Mesodermal cell (in vitro differentiated cells): ENCODE measurements around the gene KRT72.

Experiments
- H3K27ac ChIP-seq: 2 replicates; pipeline ENCODE4 v1.7.0; 2013; ENCODE audit warnings: mild to moderate bottlenecking, low read depth, low read length, moderate library complexity; ENCODE audit not compliant: severe bottlenecking
- H3K36me3 ChIP-seq: 2 replicates; pipeline ENCODE4 v1.7.1; 2013; ENCODE audit warnings: mild to moderate bottlenecking, low read length, moderate library complexity; ENCODE audit not compliant: control insufficient read depth, insufficient read depth
- H3K4me1 ChIP-seq: one replicate; pipeline ENCODE4 v1.7.1; 2013; ENCODE audit warnings: mild to moderate bottlenecking, low read length; ENCODE audit not compliant: insufficient read depth, control insufficient read depth, poor library complexity, severe bottlenecking
- H3K4me3 ChIP-seq: 2 replicates; pipeline ENCODE4 v1.7.0; 2013; ENCODE audit warnings: low read length, control low read depth, mild to moderate bottlenecking; ENCODE audit not compliant: insufficient read depth, poor library complexity, severe bottlenecking; ENCODE audit errors: extremely low read depth
- H3K9me3 ChIP-seq: 2 replicates; pipeline ENCODE4 v1.7.1; 2013; ENCODE audit warnings: mild to moderate bottlenecking, low read length, moderate library complexity; ENCODE audit not compliant: control insufficient read depth
- WGBS, 2 experiments: methylation state at CpG; one replicate each; pipeline ENCODE4 v1.1.5; 2013; ENCODE audit warnings: missing lambda C conversion rate in 2 of 2; ENCODE audit not compliant: insufficient coverage in 2 of 2; 5-methylcytosine and 5-hydroxymethylcytosine counted together

KRT72 gene

GRCh38 chr12:52591521-52591920 lies 9.7 kb downstream of the KRT72 start:
- Histone ChIP-seq H3K27ac (no peak overlapping the region), H3K4me1 (no peaks in the 10 kb centered on the region), H3K4me3 (no peak overlapping the region), H3K36me3 (no peaks in the 10 kb centered on the region), H3K9me3 (peaks cover 4% of the 10 kb centered on the region)
- WGBS, 2 experiments = 86 to 88% methylated on average over 6 to 9 of the region's 11 CpGs

- Histone ChIP-seq H3K4me1 (no peaks in the 10 kb centered on the region), H3K27ac (no peak overlapping the region), H3K4me3 (no peak overlapping the region), H3K9me3 (peaks cover 4% of the 10 kb centered on the region), H3K36me3 (no peaks in the 10 kb centered on the region)
- WGBS, 2 experiments = 81 to 85% methylated on average over 5 to 6 of the region's 6 CpGs
Observed at GRCh38 chr12:52590021-52590420, 11.2 kb downstream of the KRT72 start.

- no peaks in the 10 kb centered on the region for H3K36me3 ChIP-seq
- no peak overlapping the region for H3K4me3 ChIP-seq
- WGBS, 2 experiments = 84 to 86% methylated on average over 14 to 17 of the region's 17 CpGs
- no peak overlapping the region for H3K27ac ChIP-seq
- peaks cover 4% of the 10 kb centered on the region for H3K9me3 ChIP-seq
- H3K4me1 ChIP-seq = no peaks in the 10 kb centered on the region
Observed at GRCh38 chr12:52587563-52587962, 13.7 kb downstream of the KRT72 start.

GRCh38 chr12:52585946-52586345 lies 15.3 kb downstream of the KRT72 start:
- H3K9me3 ChIP-seq = peaks cover 4% of the 10 kb centered on the region
- H3K4me3 ChIP-seq = no peak overlapping the region
- no peak overlapping the region for H3K27ac ChIP-seq
- no peaks in the 10 kb centered on the region for H3K36me3 ChIP-seq
- H3K4me1 ChIP-seq = no peaks in the 10 kb centered on the region
- WGBS, 2 experiments = 68 to 70% methylated on average over 5 of the region's 9 CpGs

GRCh38 chr12:52585066-52585465 lies 16.2 kb downstream of the KRT72 start:
- no peak overlapping the region for H3K27ac ChIP-seq
- H3K4me3 ChIP-seq = no peak overlapping the region
- no peaks in the 10 kb centered on the region for H3K9me3 ChIP-seq
- no peaks in the 10 kb centered on the region for H3K36me3 ChIP-seq
- H3K4me1 ChIP-seq = no peaks in the 10 kb centered on the region
- whole genome bisulfite sequencing, 2 experiments = 95 to 96% methylated on average over 2 to 3 of the region's 3 CpGs

GRCh38 chr12:52584156-52584682 lies 17.0 kb downstream of the KRT72 start:
- Histone ChIP-seq H3K9me3 (no peaks in the 10 kb centered on the region), H3K27ac (no peak overlapping the region)

GRCh38 chr12:52582971-52583456 lies 18.2 kb downstream of the KRT72 start:
- Histone ChIP-seq H3K4me3 (no peak overlapping the region), H3K27ac (no peak overlapping the region), H3K4me1 (no peaks in the 10 kb centered on the region), H3K9me3 (no peaks in the 10 kb centered on the region), H3K36me3 (no peaks in the 10 kb centered on the region)
- WGBS, 2 experiments = 0 to 10% methylated on average over 1 to 2 of the region's 7 CpGs

More at GRCh38 chr12:52584156-52584682, 17.0 kb downstream of the KRT72 start:
- 91 to 92% methylated on average over 9 of the region's 9 CpGs for WGBS, 2 experiments
- Histone ChIP-seq H3K36me3 (no peaks in the 10 kb centered on the region), H3K4me1 (no peaks in the 10 kb centered on the region), H3K4me3 (no peak overlapping the region)

- H3K4me3 ChIP-seq = no peak overlapping the region
- WGBS, 2 experiments = 64% methylated on average over 2 of the region's 2 CpGs; no CpG with 5 or more reads in 1 of the 2 experiments
- H3K36me3 ChIP-seq = no peaks in the 10 kb centered on the region
- no peaks in the 10 kb centered on the region for H3K9me3 ChIP-seq
- H3K27ac ChIP-seq = no peak overlapping the region
- H3K4me1 ChIP-seq = no peaks in the 10 kb centered on the region
Observed at GRCh38 chr12:52582486-52582885, 18.8 kb downstream of the KRT72 start.

GRCh38 chr12:52581481-52581880 lies 19.8 kb downstream of the KRT72 start:
- Histone ChIP-seq H3K27ac (no peak overlapping the region), H3K36me3 (no peaks in the 10 kb centered on the region), H3K4me3 (no peak overlapping the region), H3K4me1 (no peaks in the 10 kb centered on the region), H3K9me3 (no peaks in the 10 kb centered on the region)
- 86 to 96% methylated on average over 4 to 6 of the region's 6 CpGs for WGBS, 2 experiments

GRCh38 chr12:52581066-52581465 lies 20.2 kb downstream of the KRT72 start:
- Histone ChIP-seq H3K4me1 (no peaks in the 10 kb centered on the region), H3K9me3 (no peaks in the 10 kb centered on the region)
- WGBS, 2 experiments = 95 to 98% methylated on average over 4 to 6 of the region's 7 CpGs

GRCh38 chr12:52580496-52580895 lies 20.8 kb downstream of the KRT72 start:
- no CpG with 5 or more reads among the region's 1 CpG for WGBS, 2 experiments
- Histone ChIP-seq H3K36me3 (no peaks in the 10 kb centered on the region), H3K27ac (no peak overlapping the region), H3K4me3 (no peak overlapping the region), H3K9me3 (no peaks in the 10 kb centered on the region), H3K4me1 (no peaks in the 10 kb centered on the region)

More at GRCh38 chr12:52581066-52581465, 20.2 kb downstream of the KRT72 start:
- no peak overlapping the region for H3K4me3 ChIP-seq
- H3K36me3 ChIP-seq = no peaks in the 10 kb centered on the region
- no peak overlapping the region for H3K27ac ChIP-seq
